Measurements from ENCODE around the gene PDE1C.

PDE1C gene

GRCh38 chr7:31935124-31936054 is 134.8 kb downstream of the PDE1C start:
- DNase-seq: no peak

- no peak for DNase-seq
Measured at GRCh38 chr7:31934551-31934950, 135.7 kb downstream of the PDE1C start.

- no peak for DNase-seq
Measured at GRCh38 chr7:31933481-31933880, 136.7 kb downstream of the PDE1C start.

- no peak for DNase-seq
Measured at GRCh38 chr7:31926991-31927584, 143.1 kb downstream of the PDE1C start.

- DNase-seq: no peak
Measured at GRCh38 chr7:31925753-31926454, 144.3 kb downstream of the PDE1C start.

GRCh38 chr7:31924251-31924650 is 146.0 kb downstream of the PDE1C start:
- no peak for DNase-seq

GRCh38 chr7:31922848-31923247 is 147.4 kb downstream of the PDE1C start:
- DNase-seq: no peak

- DNase-seq: no peak
Measured at GRCh38 chr7:31921047-31921446, 149.2 kb downstream of the PDE1C start.

- no peak for DNase-seq
Measured at GRCh38 chr7:31919678-31920369, 150.4 kb downstream of the PDE1C start.

GRCh38 chr7:31918706-31919393 is 151.4 kb downstream of the PDE1C start:
- no peak for DNase-seq

GRCh38 chr7:31917256-31917655 is 153.0 kb downstream of the PDE1C start:
- no peak for DNase-seq

- no peak for DNase-seq
Measured at GRCh38 chr7:31910191-31910590, 160.0 kb downstream of the PDE1C start.

- DNase-seq: no peak
Measured at GRCh38 chr7:31906479-31907171, 163.6 kb downstream of the PDE1C start.

GRCh38 chr7:31903962-31904361 is 166.2 kb downstream of the PDE1C start:
- no peak for DNase-seq

GRCh38 chr7:31899356-31899927 is 170.8 kb downstream of the PDE1C start:
- DNase-seq: no peak

- no peak for DNase-seq
Measured at GRCh38 chr7:31896925-31897324, 173.3 kb downstream of the PDE1C start.

GRCh38 chr7:31894308-31894707 is 175.9 kb downstream of the PDE1C start:
- no peak for DNase-seq

GRCh38 chr7:31893365-31893764 is 176.8 kb downstream of the PDE1C start:
- DNase-seq: no peak

- DNase-seq: no peak
Measured at GRCh38 chr7:31892099-31892829, 177.9 kb downstream of the PDE1C start.

- DNase-seq: no peak
Measured at GRCh38 chr7:31890766-31891165, 179.4 kb downstream of the PDE1C start.

GRCh38 chr7:31890198-31890597 is 180.0 kb downstream of the PDE1C start:
- DNase-seq: peak in 1 of 2 donors; percentile 9
